HL-60/S4 treated with phorbol 12-myristate 13-acetate at 8.2 ng/mL for 4 days and 3 days (cell line): ENCODE results near the gene ATP10D.
"Not testable (repeated sequence)": the region's sequence is repeated elsewhere in the genome, so short reads cannot be mapped to it uniquely, and the experiment has no call there.

ENCODE experiments used
- in situ Hi-C: fragments of 300-500 bp; cut with MboI; formaldehyde crosslinking; loops from 2 replicates; pipeline ENCODE4 v1.15.0; 2022; ENCODE audit warnings: low sequenced_read_pairs

ATP10D gene

DNA sequence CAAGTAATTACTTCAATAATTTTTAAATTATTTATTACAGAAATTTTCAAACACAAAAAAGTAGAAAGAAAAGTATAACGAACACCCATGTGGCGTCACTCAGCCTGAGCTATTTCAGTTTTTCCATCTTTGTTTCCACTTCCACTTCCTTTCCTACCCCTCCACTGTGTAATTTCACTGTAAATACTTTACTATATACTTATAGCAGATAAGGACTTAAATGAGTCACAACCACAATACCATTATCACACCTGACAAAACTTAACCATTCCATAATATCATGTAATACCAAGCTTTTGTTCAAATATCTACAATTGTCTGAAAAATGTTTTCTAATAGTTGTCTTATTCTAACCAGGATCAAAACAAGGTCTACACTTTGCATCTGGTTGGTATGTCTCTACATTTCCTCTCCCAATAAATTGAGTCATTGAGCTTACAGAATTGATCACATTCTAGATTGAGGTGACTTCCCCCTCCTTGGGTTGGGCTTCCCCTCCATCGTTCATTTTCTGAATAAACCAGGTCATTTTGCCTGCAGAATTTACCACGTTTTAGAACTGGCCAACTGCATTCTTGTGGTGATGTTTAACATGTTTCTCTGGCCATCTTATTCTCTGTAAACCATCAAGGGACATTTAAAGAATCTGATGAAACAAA lies 48.7 kb downstream of the ATP10D start:
- in situ Hi-C loops = no loop called here

DNA sequence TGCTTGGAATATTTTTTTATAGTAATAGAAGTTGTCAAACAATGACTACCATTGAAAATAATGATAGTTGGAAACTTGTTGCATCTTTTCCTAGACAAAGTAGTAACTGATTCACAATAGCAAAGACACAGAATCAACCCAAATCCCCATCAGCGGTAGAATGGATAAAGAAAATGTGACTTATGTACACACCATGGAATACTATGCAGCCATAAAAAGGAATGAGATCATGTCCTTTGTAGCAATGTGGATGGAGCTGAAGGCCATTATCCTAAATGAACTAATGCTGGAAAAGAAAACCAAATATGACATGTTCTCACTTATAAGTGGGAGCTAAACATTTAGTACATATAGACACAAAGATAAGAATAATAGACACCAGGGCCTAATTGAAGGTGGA lies 49.7 kb downstream of the ATP10D start:
- in situ Hi-C loops = no loop called here

- in situ Hi-C loops = no loop called here
Observed at GRCh38 chr4:47535567-47536147, 50.6 kb downstream of the ATP10D start.

- in situ Hi-C loops = no loop called here
Observed at GRCh38 chr4:47536966-47537365, 51.9 kb downstream of the ATP10D start.

DNA sequence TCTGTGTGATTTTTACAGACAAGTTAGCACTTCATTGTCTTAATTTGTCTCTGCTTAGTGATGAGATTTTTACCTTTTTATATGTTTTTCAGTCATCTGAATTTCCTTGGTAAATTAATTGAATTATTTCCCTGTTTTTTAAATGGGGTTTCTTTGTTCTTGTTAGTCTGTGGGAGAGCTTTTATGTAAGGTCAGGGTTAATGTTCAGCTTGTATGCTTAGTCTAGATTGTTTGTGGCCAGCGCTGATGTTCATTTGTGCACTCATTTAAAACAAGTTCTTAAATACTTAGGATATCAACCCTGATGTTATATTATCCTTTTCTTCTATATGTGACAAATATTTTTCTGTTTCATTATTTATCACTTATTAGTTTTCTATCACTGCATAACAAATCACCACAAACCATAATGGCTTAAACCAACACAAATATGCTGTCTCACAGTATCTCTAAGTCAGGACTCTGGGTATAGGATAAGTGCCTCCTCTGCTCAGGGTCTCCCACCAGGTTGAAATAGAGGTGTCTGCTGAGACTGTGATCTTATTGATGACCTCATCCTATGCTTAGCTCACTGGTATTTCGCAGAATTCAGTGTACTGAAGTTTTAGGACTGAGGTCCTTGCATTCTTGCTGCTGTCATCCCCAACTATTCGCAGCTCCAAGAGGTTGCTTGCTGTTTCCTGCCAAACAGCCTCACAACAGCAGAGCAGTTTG lies 53.2 kb downstream of the ATP10D start:
- in situ Hi-C loops = no loop called here

DNA sequence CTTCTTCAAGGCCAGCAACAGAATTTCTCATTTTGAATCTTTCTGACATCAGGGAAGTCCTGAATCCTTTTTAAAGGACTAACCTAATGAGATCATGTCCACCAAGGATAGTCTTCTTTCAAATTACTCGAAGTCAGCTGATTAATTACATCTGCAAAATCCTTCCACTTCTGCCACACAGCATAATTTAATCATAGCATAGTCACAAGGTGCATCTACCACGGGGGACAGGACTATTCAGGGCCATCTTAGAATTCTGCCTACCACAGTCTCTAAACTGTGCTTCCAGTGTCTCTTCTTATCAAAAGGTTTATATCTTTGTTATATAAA lies 53.7 kb downstream of the ATP10D start:
- in situ Hi-C loops = no loop called here

GRCh38 chr4:47542640-47543039 lies 57.6 kb downstream of the ATP10D start:
- in situ Hi-C loops = not testable (repeated sequence)

DNA sequence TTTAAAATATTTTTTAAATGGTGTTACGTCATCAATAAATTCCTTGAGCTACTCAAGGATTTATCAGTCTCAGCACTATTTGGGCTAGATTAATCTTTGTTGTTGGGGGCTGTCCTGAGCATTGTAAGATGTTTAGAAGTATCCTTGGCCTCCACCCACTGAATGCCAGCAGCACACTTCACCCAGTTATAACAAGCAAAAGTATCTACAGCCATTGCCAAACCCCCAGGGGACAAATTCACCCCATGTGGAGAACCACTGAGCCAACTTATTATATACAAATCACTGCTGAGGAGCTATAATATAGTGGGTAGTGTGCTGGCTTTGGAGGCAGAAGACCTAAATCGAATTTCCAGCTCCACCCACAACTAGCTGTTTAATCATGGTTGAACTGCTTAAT lies 58.3 kb downstream of the ATP10D start:
- in situ Hi-C loops = no loop called here

DNA sequence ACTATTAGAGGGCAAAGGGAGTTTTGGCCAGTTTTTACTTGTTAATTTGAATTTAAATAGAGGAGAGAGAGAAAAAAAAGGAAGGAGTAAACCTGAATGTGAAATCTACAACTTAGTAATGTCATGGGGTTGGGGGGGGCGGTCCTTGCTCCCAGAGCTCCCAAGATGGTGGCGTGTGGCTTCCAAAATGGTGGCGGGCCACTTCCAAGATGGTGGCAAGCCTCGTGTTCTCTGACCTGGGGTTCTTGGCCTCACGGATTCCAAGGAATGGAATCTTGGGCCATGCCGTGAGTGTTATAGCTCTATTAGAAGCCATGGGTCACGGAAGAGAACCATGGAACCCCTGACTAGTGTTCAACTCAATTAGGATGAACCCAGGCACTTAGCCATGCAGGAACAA lies 65.3 kb downstream of the ATP10D start:
- in situ Hi-C loops = not testable (repeated sequence)

- in situ Hi-C loops = no loop called here
Observed at GRCh38 chr4:47550899-47551548, 65.9 kb downstream of the ATP10D start.

DNA sequence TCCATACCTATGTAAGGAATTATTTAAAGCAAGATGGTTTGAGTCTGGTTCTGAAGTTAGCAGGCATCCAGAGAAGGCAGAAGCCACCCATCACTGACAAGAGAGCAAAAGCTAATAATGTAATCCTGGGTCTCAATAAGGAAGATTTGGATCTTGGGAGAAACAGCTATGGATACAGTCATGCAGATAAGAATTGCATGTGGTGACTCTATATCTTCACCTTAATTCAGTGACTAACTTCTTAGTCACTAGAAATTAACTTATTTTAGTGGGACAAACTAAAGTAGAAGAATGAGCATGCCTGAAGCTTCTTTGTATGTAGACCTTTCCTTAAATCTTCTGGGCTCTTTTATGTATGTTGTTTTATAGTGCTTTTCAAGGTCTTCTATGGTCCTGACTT lies 66.6 kb downstream of the ATP10D start:
- in situ Hi-C loops = no loop called here

- in situ Hi-C loops = no loop called here
Observed at GRCh38 chr4:47553329-47554125, 68.5 kb downstream of the ATP10D start.

- in situ Hi-C loops = not testable (repeated sequence)
Observed at GRCh38 chr4:47555920-47556319, 70.8 kb downstream of the ATP10D start.

DNA sequence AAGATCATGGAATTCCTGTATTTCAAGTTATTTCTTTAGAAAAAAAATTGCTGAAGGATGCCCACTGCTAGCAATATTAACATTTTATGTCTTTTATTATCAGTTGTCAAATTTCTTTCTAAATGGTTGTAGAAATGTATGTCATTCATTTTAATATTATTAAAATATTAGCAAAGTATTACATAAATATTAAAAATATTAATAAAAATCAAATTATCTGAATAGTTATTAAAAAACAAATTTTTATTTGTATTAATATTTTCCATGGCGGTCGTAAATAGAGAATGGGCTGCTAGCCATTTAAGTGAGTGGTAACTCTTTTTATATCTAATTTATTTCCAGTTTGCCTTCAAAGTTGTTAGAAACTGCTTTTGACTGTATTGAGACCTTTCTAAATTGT lies 72.2 kb downstream of the ATP10D start:
- in situ Hi-C loops = no loop called here

- in situ Hi-C loops = no loop called here
Observed at GRCh38 chr4:47560682-47561081, 75.6 kb downstream of the ATP10D start.

DNA sequence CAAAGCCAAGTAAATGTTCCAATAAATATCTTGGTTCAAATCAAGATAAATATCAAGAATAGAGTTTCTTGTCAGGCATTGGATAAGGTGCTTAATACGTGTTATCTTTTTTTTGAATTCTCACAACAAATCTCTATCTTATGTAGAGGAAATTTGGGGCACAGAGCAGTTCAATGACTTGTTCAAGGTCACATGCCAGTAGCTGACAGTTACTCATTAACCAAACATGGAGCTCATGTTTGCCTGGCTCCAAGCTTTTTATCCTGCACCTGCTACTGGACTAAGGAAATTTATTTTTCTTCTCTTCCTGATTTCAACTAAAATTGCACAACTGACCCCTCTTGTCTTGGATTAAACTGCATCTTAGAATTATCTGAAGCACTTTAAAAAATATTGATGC lies 76.3 kb downstream of the ATP10D start:
- in situ Hi-C loops = no loop called here

DNA sequence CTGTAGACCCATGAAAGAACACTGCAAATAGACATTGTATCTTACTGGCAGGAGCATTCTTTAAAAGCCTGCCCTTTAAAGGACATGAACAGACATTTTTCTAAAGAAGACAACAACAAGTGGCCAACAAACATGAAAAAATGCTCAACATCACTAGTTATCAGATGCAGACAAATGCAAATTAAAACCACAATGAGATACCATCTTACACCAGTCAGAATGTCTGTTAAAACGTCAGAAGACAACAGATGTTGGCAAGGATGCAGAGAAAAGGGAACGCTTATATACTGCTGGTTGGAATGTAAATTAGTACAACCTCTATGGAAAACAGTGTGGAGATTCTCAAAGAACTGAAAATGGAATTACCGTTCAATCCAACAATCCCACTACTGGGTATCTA lies 77.2 kb downstream of the ATP10D start:
- in situ Hi-C loops = no loop called here

GRCh38 chr4:47566566-47566965 lies 81.5 kb downstream of the ATP10D start:
- in situ Hi-C loops = no loop called here

- in situ Hi-C loops = no loop called here
Observed at GRCh38 chr4:47566969-47567368, 81.9 kb downstream of the ATP10D start.

GRCh38 chr4:47567511-47567910 lies 82.4 kb downstream of the ATP10D start:
- in situ Hi-C loops = no loop called here

GRCh38 chr4:47570816-47571215 lies 85.7 kb downstream of the ATP10D start:
- in situ Hi-C loops = no loop called here
